ENCODE measurements around the gene SLC8A2.
A peak's percentile ranks its signal among the peaks of the same experiment; 100 is the strongest.

SLC8A2 gene

DNA sequence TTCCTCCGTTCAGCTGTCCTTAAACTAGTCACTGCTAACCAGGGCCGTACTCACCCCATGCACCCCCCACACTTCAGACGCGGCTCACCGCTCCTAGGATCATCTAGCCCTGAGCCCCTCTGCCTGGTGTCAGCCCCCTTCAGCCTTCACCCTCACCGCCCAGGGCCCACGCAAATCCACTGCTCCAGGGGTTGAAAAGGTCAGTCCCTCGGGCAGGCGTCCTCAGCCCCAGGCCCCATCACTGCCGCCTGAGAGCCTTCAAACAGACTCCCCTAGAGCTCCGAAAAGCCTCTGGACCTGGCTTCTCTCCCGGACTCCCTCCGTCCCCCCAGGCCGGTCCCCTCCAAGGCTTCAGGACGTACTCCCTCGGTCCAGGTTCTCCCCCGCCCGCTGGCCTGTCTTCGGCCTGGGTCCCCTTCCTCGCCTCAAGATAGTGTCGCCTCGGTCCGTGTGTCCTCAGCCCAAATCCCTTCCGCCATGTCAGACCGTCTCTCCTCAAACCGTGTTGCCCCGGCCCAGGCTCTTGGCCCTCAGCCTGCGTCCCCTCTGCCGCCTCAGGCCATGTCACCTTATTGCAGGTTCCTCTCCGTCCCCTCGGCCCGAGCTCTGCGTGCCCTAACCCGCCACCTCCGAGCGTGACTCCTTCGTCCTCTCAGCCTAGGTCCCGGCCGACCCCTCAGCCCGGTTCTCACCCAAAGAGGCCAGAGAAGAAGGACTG lies 42.6 kb upstream of the SLC8A2 start:
- TF ChIP-seq CTCF (IDR thresholded peaks at IDR 0.05), result no peak
- TF ChIP-seq ZFX (IDR thresholded peaks at IDR 0.05; ENCODE audit: borderline replicate concordance), result no peak

DNA sequence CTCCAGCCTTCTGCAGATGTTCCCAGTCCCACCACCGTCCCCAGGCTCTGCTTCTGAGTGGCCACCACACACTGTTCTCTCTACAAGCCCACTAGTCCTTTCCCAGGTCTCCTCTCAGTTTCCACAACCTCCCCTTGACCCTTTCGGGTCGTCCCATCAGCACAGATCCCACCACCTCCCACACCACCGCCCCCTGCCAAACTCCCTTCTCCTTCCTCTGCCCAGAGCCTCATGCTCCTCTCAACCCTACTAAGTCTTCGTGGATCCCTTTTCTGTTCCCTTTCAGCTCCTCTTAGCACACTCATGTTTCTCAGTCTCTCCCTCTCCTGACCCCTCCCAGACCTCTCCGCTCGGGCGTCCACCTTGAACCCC lies 41.2 kb upstream of the SLC8A2 start:
- TF ChIP-seq CTCF (IDR thresholded peaks at IDR 0.05) (no peak), ZFX (IDR thresholded peaks at IDR 0.05; ENCODE audit: borderline replicate concordance) (no peak)
- H3K27ac ChIP-seq, result peak overlapping the region; percentile 92

More for the DNA sequence above, 42.6 kb upstream of the SLC8A2 start:
- peak overlapping the region; percentile 92 for H3K27ac ChIP-seq

- H3K27ac ChIP-seq, result peak overlapping the region; percentile 92
These were observed 40.7 kb upstream of the SLC8A2 start for GRCh38 chr19:47512183-47512947.

GRCh38 chr19:47511681-47512080 lies 40.0 kb upstream of the SLC8A2 start:
- peak overlapping the region; percentile 92 for H3K27ac ChIP-seq
- TF ChIP-seq CTCF (IDR thresholded peaks at IDR 0.05), result no peak
- no peak for TF ChIP-seq ZFX (IDR thresholded peaks at IDR 0.05; ENCODE audit: borderline replicate concordance)

More at GRCh38 chr19:47512183-47512947, 40.7 kb upstream of the SLC8A2 start:
- TF ChIP-seq ZFX (IDR thresholded peaks at IDR 0.05; ENCODE audit: borderline replicate concordance), result no peak
- no peak for TF ChIP-seq CTCF (IDR thresholded peaks at IDR 0.05)

GRCh38 chr19:47511128-47511517 lies 39.4 kb upstream of the SLC8A2 start:
- TF ChIP-seq CTCF (IDR thresholded peaks at IDR 0.05), result no peak
- TF ChIP-seq ZFX (IDR thresholded peaks at IDR 0.05; ENCODE audit: borderline replicate concordance), result no peak
- H3K27ac ChIP-seq, result peak overlapping the region; percentile 92

DNA sequence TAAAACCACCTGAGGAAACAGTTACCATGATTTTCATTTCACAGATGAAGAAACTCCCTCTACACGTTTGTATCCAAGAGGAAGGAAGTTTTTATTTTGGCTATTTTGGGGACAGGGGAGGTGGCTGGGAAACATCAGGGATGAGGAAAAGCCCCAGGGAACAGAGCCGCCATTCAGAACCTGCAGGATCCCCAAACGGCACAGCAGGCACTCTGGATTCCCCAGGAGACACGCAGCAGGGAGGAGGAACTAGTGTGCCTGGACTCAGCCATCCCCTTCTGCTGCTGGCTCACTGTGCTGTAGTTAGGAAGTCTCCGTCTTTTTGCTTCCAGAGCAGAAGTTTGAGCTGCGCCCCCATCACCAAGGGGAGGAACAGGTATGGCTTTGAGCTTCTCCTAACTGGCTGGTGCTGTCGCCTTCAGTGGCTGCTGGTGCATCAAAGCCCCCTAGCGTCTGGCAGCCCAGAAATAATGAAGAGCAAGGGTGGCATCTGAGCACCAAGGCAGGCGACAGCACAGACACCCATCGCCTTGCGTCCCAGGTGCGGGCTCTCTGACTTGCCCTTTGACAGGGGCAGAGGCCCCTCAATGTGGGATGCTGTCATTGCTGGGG lies 38.9 kb upstream of the SLC8A2 start:
- TF ChIP-seq ZFX (IDR thresholded peaks at IDR 0.05; ENCODE audit: borderline replicate concordance), result no peak
- TF ChIP-seq CTCF (IDR thresholded peaks at IDR 0.05), result 0 out of 2 replicates have a peak, but pooled peaks have one; percentile 5
- peak overlapping the region; percentile 92 for H3K27ac ChIP-seq

Measured in 22Rv1 (cell line).